Testis (tissue), 2 donors: ENCODE results near the gene TGIF1.

Experiments used
- POLR2A ChIP-seq: fragments of 450-650 bp; IDR thresholded peaks from one replicate; pipeline ENCODE4 v1.6.1; 2017; ENCODE audit warnings: antibody characterized with exemption, mild to moderate bottlenecking, moderate library complexity
- TF ChIP-seq, protein P1 (sequence below), 3 experiments: fragments of 450-650 bp in 2 of 3; fragments of 200-600 bp in 1 of 3; sonication (generic) in 1 of 3; IDR thresholded peaks; one replicate each; pipeline ENCODE4 v1.5.1; 2016 to 2019; ENCODE audit warnings: antibody characterized with exemption in 3 of 3, mild to moderate bottlenecking in 2 of 3, moderate library complexity in 1 of 3

DNA sequence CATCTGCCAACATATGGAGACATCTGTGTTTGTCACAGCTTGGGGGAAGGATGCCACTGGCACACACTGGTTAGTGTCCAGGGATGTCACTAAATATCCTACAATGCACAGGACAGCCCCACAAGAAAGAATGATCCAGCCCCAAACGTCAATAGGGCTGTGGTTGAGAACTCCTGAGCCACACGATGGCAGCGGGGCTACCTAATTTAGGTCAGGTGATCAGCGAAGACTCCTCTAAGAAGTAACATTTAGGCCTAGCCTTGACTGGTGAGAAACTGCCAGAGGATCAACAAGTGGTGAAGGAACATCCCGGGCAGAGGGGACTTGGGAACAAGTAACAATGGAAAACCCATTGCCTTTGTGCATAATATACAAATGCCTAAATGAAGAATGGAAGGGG, 5.0 kb upstream of the TGIF1 start:
- TF ChIP-seq, protein P1, sequence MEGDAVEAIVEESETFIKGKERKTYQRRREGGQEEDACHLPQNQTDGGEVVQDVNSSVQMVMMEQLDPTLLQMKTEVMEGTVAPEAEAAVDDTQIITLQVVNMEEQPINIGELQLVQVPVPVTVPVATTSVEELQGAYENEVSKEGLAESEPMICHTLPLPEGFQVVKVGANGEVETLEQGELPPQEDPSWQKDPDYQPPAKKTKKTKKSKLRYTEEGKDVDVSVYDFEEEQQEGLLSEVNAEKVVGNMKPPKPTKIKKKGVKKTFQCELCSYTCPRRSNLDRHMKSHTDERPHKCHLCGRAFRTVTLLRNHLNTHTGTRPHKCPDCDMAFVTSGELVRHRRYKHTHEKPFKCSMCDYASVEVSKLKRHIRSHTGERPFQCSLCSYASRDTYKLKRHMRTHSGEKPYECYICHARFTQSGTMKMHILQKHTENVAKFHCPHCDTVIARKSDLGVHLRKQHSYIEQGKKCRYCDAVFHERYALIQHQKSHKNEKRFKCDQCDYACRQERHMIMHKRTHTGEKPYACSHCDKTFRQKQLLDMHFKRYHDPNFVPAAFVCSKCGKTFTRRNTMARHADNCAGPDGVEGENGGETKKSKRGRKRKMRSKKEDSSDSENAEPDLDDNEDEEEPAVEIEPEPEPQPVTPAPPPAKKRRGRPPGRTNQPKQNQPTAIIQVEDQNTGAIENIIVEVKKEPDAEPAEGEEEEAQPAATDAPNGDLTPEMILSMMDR (IDR thresholded peaks at IDR 0.05): no peak
- TF ChIP-seq POLR2A: no peak
